Neural crest cell (in vitro differentiated cells): ENCODE results near the gene STXBP2. TPM values are rescaled to one million over a fixed set of nuclear protein-coding genes. Genes with fewer than 3 reads are reported as not detected.

Experiments used
- DNase-seq: peaks from one replicate; pipeline ENCODE4 v3.0.0; 2021; ENCODE audit warnings: low read depth, mixed read lengths, low spot score
- H3K27ac Mint-ChIP-seq: one replicate; pipeline ENCODE4 v1.8.0; 2021; ENCODE audit warnings: mild to moderate bottlenecking, mixed read lengths; ENCODE audit not compliant: unreplicated experiment
- H3K27me3 Mint-ChIP-seq: 2 replicates; pipeline ENCODE4 v1.8.0; 2021; ENCODE audit warnings: low read depth, mild to moderate bottlenecking, mixed read lengths
- H3K36me3 Mint-ChIP-seq: 2 replicates; pipeline ENCODE4 v1.8.0; 2021; ENCODE audit warnings: low read depth, mild to moderate bottlenecking, mixed read lengths
- H3K4me1 Mint-ChIP-seq: 2 replicates; pipeline ENCODE4 v1.8.0; 2021; ENCODE audit warnings: mixed read lengths
- H3K4me3 Mint-ChIP-seq: one replicate; pipeline ENCODE4 v1.8.0; 2021; ENCODE audit warnings: mild to moderate bottlenecking, mixed read lengths
- H3K9me3 Mint-ChIP-seq: 2 replicates; pipeline ENCODE4 v1.8.0; 2021; ENCODE audit warnings: mixed read lengths
- CTCF ChIP-seq: fragments of 200-600 bp; sonication (generic); conservative IDR thresholded peaks from 2 replicates; pipeline ENCODE4 v1.5.0; 2021; ENCODE audit warnings: antibody characterized with exemption, mild to moderate bottlenecking
- total RNA-seq: library from RNA; stranded (reverse); gene quantifications from 2 replicates; pipeline ENCODE4 v1.2.1, GENCODE V29; 2021

The STXBP2 gene
- total RNA-seq, 1 donor from 2014 or later: 4.6 TPM

GRCh38 chr19:7687177-7687576, 50.3 kb downstream of the STXBP2 start:
- no peaks in the 10 kb centered on the region for H3K36me3 Mint-ChIP-seq
- H3K27me3 Mint-ChIP-seq: no peaks in the 10 kb centered on the region
- peaks cover 11% of the 10 kb centered on the region for H3K4me1 Mint-ChIP-seq
- no peaks in the 10 kb centered on the region for H3K9me3 Mint-ChIP-seq
- H3K4me3 Mint-ChIP-seq: peak overlapping the region; percentile 12
- H3K27ac Mint-ChIP-seq: no peak overlapping the region
- TF ChIP-seq CTCF: no peak
- DNase-seq: no peak

- no peaks in the 10 kb centered on the region for H3K27me3 Mint-ChIP-seq
- H3K4me1 Mint-ChIP-seq: peaks cover 11% of the 10 kb centered on the region
- no peak overlapping the region for H3K4me3 Mint-ChIP-seq
- no peak overlapping the region for H3K27ac Mint-ChIP-seq
- no peaks in the 10 kb centered on the region for H3K36me3 Mint-ChIP-seq
- TF ChIP-seq CTCF: no peak
- no peaks in the 10 kb centered on the region for H3K9me3 Mint-ChIP-seq
- DNase-seq: no peak
These were observed 52.3 kb downstream of the STXBP2 start for GRCh38 chr19:7689165-7689564.

- H3K27ac Mint-ChIP-seq: no peak overlapping the region
- no peak for DNase-seq
- no peaks in the 10 kb centered on the region for H3K9me3 Mint-ChIP-seq
- H3K27me3 Mint-ChIP-seq: peaks cover 5% of the 10 kb centered on the region
- TF ChIP-seq CTCF: no peak
- no peaks in the 10 kb centered on the region for H3K36me3 Mint-ChIP-seq
- peaks cover 3% of the 10 kb centered on the region for H3K4me1 Mint-ChIP-seq
- no peak overlapping the region for H3K4me3 Mint-ChIP-seq
These were observed 53.9 kb downstream of the STXBP2 start for GRCh38 chr19:7690779-7691258.

- Mint-ChIP-seq H3K27ac (no peak overlapping the region), H3K36me3 (no peaks in the 10 kb centered on the region), H3K4me3 (no peak overlapping the region), H3K27me3 (peaks cover 6% of the 10 kb centered on the region), H3K9me3 (no peaks in the 10 kb centered on the region), H3K4me1 (no peaks in the 10 kb centered on the region)
- TF ChIP-seq CTCF: no peak
- no peak for DNase-seq
These were observed 54.6 kb downstream of the STXBP2 start for GRCh38 chr19:7691497-7691896.

GRCh38 chr19:7692417-7693088, 55.6 kb downstream of the STXBP2 start:
- Mint-ChIP-seq H3K27ac (no peak overlapping the region), H3K36me3 (no peaks in the 10 kb centered on the region), H3K4me3 (no peak overlapping the region), H3K9me3 (no peaks in the 10 kb centered on the region), H3K4me1 (no peaks in the 10 kb centered on the region), H3K27me3 (peaks cover 15% of the 10 kb centered on the region)
- TF ChIP-seq CTCF: no peak
- no peak for DNase-seq
